GM18520 (cell line): ENCODE measurements around the gene SPEG.

ENCODE experiments used
- ATAC-seq: cut with Tn5 transposase; IDR thresholded peaks from one replicate; pipeline ENCODE4 v1.9.1; 2021; ENCODE audit not compliant: unreplicated experiment

The SPEG gene

GRCh38 chr2:219422952-219423534, 11.6 kb upstream of the SPEG start:
- ATAC-seq = no peak

GRCh38 chr2:219423652-219424377, 10.8 kb upstream of the SPEG start:
- no peak for ATAC-seq

GRCh38 chr2:219425238-219426067, 9.2 kb upstream of the SPEG start:
- no peak for ATAC-seq

- ATAC-seq = no peak
These were observed 8.6 kb upstream of the SPEG start for GRCh38 chr2:219426068-219426443.

GRCh38 chr2:219426534-219427136, 8.0 kb upstream of the SPEG start:
- ATAC-seq = no peak

- ATAC-seq = no peak
These were observed 6.2 kb upstream of the SPEG start for GRCh38 chr2:219428469-219428868.

GRCh38 chr2:219429958-219430606, 4.6 kb upstream of the SPEG start:
- no peak for ATAC-seq

- no peak for ATAC-seq
These were observed 3.7 kb upstream of the SPEG start for GRCh38 chr2:219430633-219431615.

- ATAC-seq = no peak
These were observed 776 bp upstream of the SPEG start for GRCh38 chr2:219433666-219434467.

GRCh38 chr2:219434468-219434717, 250 bp upstream of the SPEG start:
- no peak for ATAC-seq

- ATAC-seq = no peak
These were observed 1.1 kb downstream of the SPEG start for GRCh38 chr2:219435701-219436100.

- ATAC-seq = no peak
These were observed 1.8 kb downstream of the SPEG start for GRCh38 chr2:219436491-219436890.

- no peak for ATAC-seq
These were observed 2.5 kb downstream of the SPEG start for GRCh38 chr2:219437141-219437540.

- no peak for ATAC-seq
These were observed 3.1 kb downstream of the SPEG start for GRCh38 chr2:219437690-219438206.

GRCh38 chr2:219438453-219438852, 3.8 kb downstream of the SPEG start:
- no peak for ATAC-seq

- no peak for ATAC-seq
These were observed 4.9 kb downstream of the SPEG start for GRCh38 chr2:219439506-219439905.

GRCh38 chr2:219440388-219441256, 6.0 kb downstream of the SPEG start:
- ATAC-seq = no peak
